ENCODE data around the gene SLC25A22.

The SLC25A22 gene

GRCh38 chr11:764322-765024 lies 33.6 kb downstream of the SLC25A22 start:
- Mint-ChIP-seq H3K4me3 (no peak overlapping the region), H3K9me3 (no peaks in the 10 kb centered on the region)

GRCh38 chr11:763549-764321 lies 34.3 kb downstream of the SLC25A22 start:
- H3K27me3 Mint-ChIP-seq (ENCODE audit: low read depth, poor library complexity) = peaks cover 6% of the 10 kb centered on the region
- H3K4me3 Mint-ChIP-seq = no peak overlapping the region
- no peak overlapping the region for H3K27ac Mint-ChIP-seq

More at GRCh38 chr11:764322-765024, 33.6 kb downstream of the SLC25A22 start:
- peaks cover 6% of the 10 kb centered on the region for H3K27me3 Mint-ChIP-seq (ENCODE audit: low read depth, poor library complexity)
- H3K36me3 Mint-ChIP-seq (ENCODE audit: low read depth) = peaks cover 39% of the 10 kb centered on the region
- no peak overlapping the region for H3K27ac Mint-ChIP-seq
- no peaks in the 10 kb centered on the region for H3K4me1 Mint-ChIP-seq
- DNase-seq = no peak
- TF ChIP-seq CTCF (IDR thresholded peaks at IDR 0.05) = no peak

GRCh38 chr11:763073-763463 lies 35.0 kb downstream of the SLC25A22 start:
- H3K4me3 Mint-ChIP-seq = no peak overlapping the region
- peaks cover 43% of the 10 kb centered on the region for H3K36me3 Mint-ChIP-seq (ENCODE audit: low read depth)
- no peak for DNase-seq

More at GRCh38 chr11:763549-764321, 34.3 kb downstream of the SLC25A22 start:
- peaks cover 36% of the 10 kb centered on the region for H3K36me3 Mint-ChIP-seq (ENCODE audit: low read depth)
- H3K4me1 Mint-ChIP-seq = no peaks in the 10 kb centered on the region
- no peak for TF ChIP-seq CTCF (IDR thresholded peaks at IDR 0.05)
- no peaks in the 10 kb centered on the region for H3K9me3 Mint-ChIP-seq
- DNase-seq = no peak

GRCh38 chr11:762421-763072 lies 35.5 kb downstream of the SLC25A22 start:
- no peak for DNase-seq
- peaks cover 46% of the 10 kb centered on the region for H3K36me3 Mint-ChIP-seq (ENCODE audit: low read depth)

More at GRCh38 chr11:763073-763463, 35.0 kb downstream of the SLC25A22 start:
- Mint-ChIP-seq H3K27me3 (ENCODE audit: low read depth, poor library complexity) (peaks cover 6% of the 10 kb centered on the region), H3K27ac (no peak overlapping the region), H3K4me1 (no peaks in the 10 kb centered on the region), H3K9me3 (no peaks in the 10 kb centered on the region)
- TF ChIP-seq CTCF (IDR thresholded peaks at IDR 0.05) = no peak

GRCh38 chr11:761526-762108 lies 36.5 kb downstream of the SLC25A22 start:
- no peak for DNase-seq
- H3K9me3 Mint-ChIP-seq = no peaks in the 10 kb centered on the region
- no peaks in the 10 kb centered on the region for H3K4me1 Mint-ChIP-seq
- H3K36me3 Mint-ChIP-seq (ENCODE audit: low read depth) = peaks cover 49% of the 10 kb centered on the region
- H3K27me3 Mint-ChIP-seq (ENCODE audit: low read depth, poor library complexity) = peaks cover 6% of the 10 kb centered on the region
- no peak for TF ChIP-seq CTCF (IDR thresholded peaks at IDR 0.05)
- no peak overlapping the region for H3K27ac Mint-ChIP-seq
- H3K4me3 Mint-ChIP-seq = no peak overlapping the region

More at GRCh38 chr11:762421-763072, 35.5 kb downstream of the SLC25A22 start:
- H3K27me3 Mint-ChIP-seq (ENCODE audit: low read depth, poor library complexity) = peaks cover 6% of the 10 kb centered on the region
- TF ChIP-seq CTCF (IDR thresholded peaks at IDR 0.05) = no peak
- no peak overlapping the region for H3K27ac Mint-ChIP-seq
- no peak overlapping the region for H3K4me3 Mint-ChIP-seq
- no peaks in the 10 kb centered on the region for H3K4me1 Mint-ChIP-seq
- no peaks in the 10 kb centered on the region for H3K9me3 Mint-ChIP-seq

All from nephron progenitor cell (in vitro differentiated cells).